ENCODE measurements around the gene FYCO1. TPM values are rescaled to one million over a fixed set of nuclear protein-coding genes. Genes with fewer than 3 reads are reported as not detected.

The FYCO1 gene
- polyA plus RNA-seq, 2 of the 4 experiments (the other 2 are of a cell fraction), result 3.7 to 4.4 TPM

GRCh38 chr3:45951946-45952345, 43.7 kb downstream of the FYCO1 start:
- ATAC-seq, result no peak
- 91% methylated on average over 6 of the region's 6 CpGs for WGBS (ENCODE audit: missing lambda C conversion rate)
- H3K4me1 ChIP-seq, result no peaks in the 10 kb centered on the region
- H3K27ac ChIP-seq, result no peak overlapping the region
- DNase-seq (ENCODE audit: low read depth in 1 of 2, low spot score in 1 of 2), result no peak
- POLR2A ChIA-PET, result no interaction called here
- CTCF ChIA-PET, result interaction anchor here (2.4 kb wide), 1 partner anchor 127 kb away, joined by 14 read pairs; no protein-coding TSS in a partner anchor
- no peaks in the 10 kb centered on the region for H3K9me3 ChIP-seq
- no peak overlapping the region for H3K4me3 ChIP-seq
- TF ChIP-seq MAX (IDR thresholded peaks at IDR 0.05), result no peak
- TF ChIP-seq SMC3 (IDR thresholded peaks at IDR 0.05), result no peak
- no peak for TF ChIP-seq HEYL (CRISPR knock-in tag; IDR thresholded peaks at IDR 0.05)
- TF ChIP-seq ELK1 (IDR thresholded peaks at IDR 0.05; ENCODE audit: low read depth, low read length), result no peak
- no peak for TF ChIP-seq BHLHE40 (IDR thresholded peaks at IDR 0.05; ENCODE audit: low read depth, low read length)
- TF ChIP-seq CTCF (IDR thresholded peaks at IDR 0.05), result no peak
- no peak for TF ChIP-seq TFCP2L1 (CRISPR knock-in tag; IDR thresholded peaks at IDR 0.05)
- no peak for TF ChIP-seq E2F6 (IDR thresholded peaks at IDR 0.05; ENCODE audit: borderline replicate concordance, low read depth)
- no peak for TF ChIP-seq POLR2AphosphoS2 (conservative IDR thresholded peaks at IDR 0.05; ENCODE audit: low read length)
- no peak for TF ChIP-seq POLR2A (IDR thresholded peaks at IDR 0.05; ENCODE audit: low read length)
- TF ChIP-seq ZNF302 (CRISPR knock-in tag; IDR thresholded peaks at IDR 0.05), result no peak
- TF ChIP-seq CBX2 (IDR thresholded peaks at IDR 0.05; ENCODE audit: borderline replicate concordance, low read depth), result no peak
- no peak overlapping the region for H3K4me2 ChIP-seq
- FAIRE-seq, result no peak

- H3K4me2 ChIP-seq, result no peak overlapping the region
- TF ChIP-seq ZNF302 (CRISPR knock-in tag; IDR thresholded peaks at IDR 0.05) (no peak), HDAC2 (IDR thresholded peaks at IDR 0.05) (no peak), KDM1A (IDR thresholded peaks at IDR 0.05; ENCODE audit: low read depth) (no peak), HEYL (CRISPR knock-in tag; IDR thresholded peaks at IDR 0.05) (no peak), CBX8 (IDR thresholded peaks at IDR 0.05) (no peak), RARB (CRISPR knock-in tag; IDR thresholded peaks at IDR 0.05) (no peak), CEBPB (IDR thresholded peaks at IDR 0.05) (no peak), FOSB (CRISPR knock-in tag; IDR thresholded peaks at IDR 0.05) (no peak), NR3C1 (IDR thresholded peaks at IDR 0.05) (no peak), RNF2 (IDR thresholded peaks at IDR 0.05; ENCODE audit: borderline replicate concordance, low read depth) (no peak), ZSCAN20 (CRISPR knock-in tag; IDR thresholded peaks at IDR 0.05) (no peak), MAX (IDR thresholded peaks at IDR 0.05) (no peak), KDM5A (IDR thresholded peaks at IDR 0.05) (no peak), MAFK (IDR thresholded peaks at IDR 0.05; ENCODE audit: partially characterized antibody) (no peak)
- H3K4me1 ChIP-seq, result no peaks in the 10 kb centered on the region
- no peak overlapping the region for H3K4me3 ChIP-seq
- DNase-seq (ENCODE audit: low read depth in 1 of 2, low spot score in 1 of 2) (no peak), FAIRE-seq (no peak), ATAC-seq (no peak)
- no peaks in the 10 kb centered on the region for H3K9me3 ChIP-seq
- H3K27ac ChIP-seq, result no peak overlapping the region
- ChIA-PET POLR2A (no interaction called here), CTCF (interaction anchor here (1.1 to 2.4 kb wide), 3 partner anchors 12 to 128 kb away, joined by 3 to 14 read pairs (median 4); no protein-coding TSS in a partner anchor)
- WGBS (ENCODE audit: missing lambda C conversion rate), result 87% methylated on average over 5 of the region's 6 CpGs
These were observed 44.7 kb downstream of the FYCO1 start for GRCh38 chr3:45950686-45951600.

All from A549 (cell line).